HEK293 (cell line): ENCODE results near the gene RPS29.

Experiments used
- ATF2 ChIP-seq: fragments of 450-650 bp; formaldehyde crosslinking; IDR thresholded peaks from 2 replicates; pipeline ENCODE4 v1.5.1; 2016; ENCODE audit warnings: missing biosample characterization, missing genetic modification characterization, low read depth
- CTCF ChIP-seq: fragments of 450-650 bp; formaldehyde crosslinking; IDR thresholded peaks from 2 replicates; pipeline ENCODE4 v1.5.1; 2016; ENCODE audit warnings: missing biosample characterization, missing genetic modification characterization
- HOXA7 ChIP-seq: sonication (generic); formaldehyde crosslinking; IDR thresholded peaks from 2 replicates; pipeline ENCODE4 v1.8.1; 2022; ENCODE audit warnings: missing genetic modification reagents, borderline replicate concordance
- REPIN1 ChIP-seq: fragments of 450-650 bp; formaldehyde crosslinking; IDR thresholded peaks from 2 replicates; pipeline ENCODE4 v1.5.1; 2017; ENCODE audit warnings: missing biosample characterization, missing genetic modification characterization, low read depth
- REST ChIP-seq: fragments of 450-650 bp; formaldehyde crosslinking; IDR thresholded peaks from 2 replicates; pipeline ENCODE4 v1.5.1; 2016; ENCODE audit warnings: missing biosample characterization, missing genetic modification characterization
- TCF7L2 ChIP-seq: IDR thresholded peaks from 2 replicates; pipeline ENCODE4 v1.6.1; 2011; ENCODE audit warnings: low read depth, mild to moderate bottlenecking, inconsistent platforms, low read length, moderate library complexity, borderline replicate concordance
- ZBTB1 ChIP-seq: fragments of 450-650 bp; formaldehyde crosslinking; IDR thresholded peaks from 2 replicates; pipeline ENCODE4 v1.5.1; 2016; ENCODE audit warnings: missing biosample characterization, missing genetic modification characterization
- ZBTB21 ChIP-seq: fragments of 450-650 bp; formaldehyde crosslinking; IDR thresholded peaks from 2 replicates; pipeline ENCODE4 v1.5.1; 2017; ENCODE audit warnings: missing biosample characterization, missing genetic modification characterization
- ZNF266 ChIP-seq: fragments of 450-650 bp; formaldehyde crosslinking; IDR thresholded peaks from 2 replicates; pipeline ENCODE4 v1.5.1; 2016; ENCODE audit warnings: missing biosample characterization, missing genetic modification characterization, low read depth
- ZNF350 ChIP-seq: fragments of 450-650 bp; formaldehyde crosslinking; IDR thresholded peaks from 2 replicates; pipeline ENCODE4 v1.5.0; 2017; ENCODE audit warnings: missing biosample characterization, mild to moderate bottlenecking, missing genetic modification characterization
- ZNF624 ChIP-seq: fragments of 450-650 bp; formaldehyde crosslinking; IDR thresholded peaks from 2 replicates; pipeline ENCODE4 v1.5.1; 2017; ENCODE audit warnings: missing biosample characterization, missing genetic modification characterization
- ZNF639 ChIP-seq: fragments of 450-650 bp; formaldehyde crosslinking; IDR thresholded peaks from 2 replicates; pipeline ENCODE4 v1.5.1; 2016; ENCODE audit warnings: missing biosample characterization, missing genetic modification characterization
- ZNF777 ChIP-seq: fragments of 450-650 bp; formaldehyde crosslinking; IDR thresholded peaks from 2 replicates; pipeline ENCODE4 v1.5.1; 2017; ENCODE audit warnings: missing biosample characterization, missing genetic modification characterization, borderline replicate concordance
- ZNF830 ChIP-seq: fragments of 450-650 bp; IDR thresholded peaks from 2 replicates; pipeline ENCODE4 v1.5.0; 2018; ENCODE audit warnings: missing biosample characterization, missing genetic modification characterization, low read depth, mild to moderate bottlenecking, moderate library complexity

- TF ChIP-seq ZNF777 (no peak), ZNF639 (tag by site-specific recombination) (no peak), CTCF (tag by site-specific recombination) (no peak), ZBTB21 (tag by site-specific recombination) (no peak), ATF2 (tag by site-specific recombination) (no peak), ZNF266 (tag by site-specific recombination) (no peak), TCF7L2 (no peak), ZNF830 (tag by site-specific recombination) (no peak), ZNF350 (tag by site-specific recombination) (no peak), REPIN1 (no peak), ZNF624 (tag by site-specific recombination) (no peak), ZBTB1 (tag by site-specific recombination) (no peak), REST (tag by site-specific recombination) (no peak), HOXA7 (CRISPR knock-in tag) (no peak)
Measured at GRCh38 chr14:49551569-49551968, 34.6 kb downstream of the RPS29 start.
